Small intestine (tissue), 7 donors: Measurements from ENCODE around the gene PLEKHA4. TPM values are rescaled to one million over a fixed set of nuclear protein-coding genes. Genes with fewer than 3 reads are reported as not detected.
"Not testable (repeated sequence)": the region's sequence is repeated elsewhere in the genome, so short reads cannot be mapped to it uniquely, and the experiment has no call there.

Experiments
- DNase-seq, 2 donors: peaks; one replicate each; pipeline versions ENCODE4 v3.0.0 to v3.0.0-alpha.2; 2013
- FAIRE-seq: peaks from 2 replicates; lab custom pipeline; 2012; peaks lifted over from hg19 to GRCh38; lab: Jason Lieb, UNC
- H3K27ac ChIP-seq, 3 donors: one replicate each; pipeline ENCODE4 v1.5.1; 2013; ENCODE audit warnings: low read length in 2 of 3, mild to moderate bottlenecking in 2 of 3, control low read depth in 1 of 3, inconsistent platforms in 1 of 3, low read depth in 1 of 3, moderate library complexity in 1 of 3
- H3K27me3 ChIP-seq, 3 donors: one replicate each; pipeline ENCODE4 v1.6.1; 2013; ENCODE audit warnings: low read length in 3 of 3, inconsistent platforms in 1 of 3; ENCODE audit not compliant: control insufficient read depth in 3 of 3, insufficient read depth in 3 of 3
- H3K36me3 ChIP-seq, 3 donors: one replicate each; pipeline ENCODE4 v1.6.1; 2013; ENCODE audit warnings: low read length in 3 of 3, inconsistent platforms in 1 of 3, low read depth in 1 of 3, mild to moderate bottlenecking in 1 of 3, moderate library complexity in 1 of 3; ENCODE audit not compliant: control insufficient read depth in 3 of 3, insufficient read depth in 2 of 3
- H3K4me1 ChIP-seq, 3 donors: one replicate each; pipeline ENCODE4 v1.6.1; 2013; ENCODE audit warnings: low read length in 2 of 3, inconsistent platforms in 1 of 3, low read depth in 1 of 3, mild to moderate bottlenecking in 1 of 3, moderate library complexity in 1 of 3; ENCODE audit not compliant: control insufficient read depth in 3 of 3, insufficient read depth in 2 of 3
- H3K4me3 ChIP-seq, 3 donors: one replicate each; pipeline ENCODE4 v1.5.1; 2013; ENCODE audit warnings: low read length in 3 of 3, control low read depth in 1 of 3, inconsistent platforms in 1 of 3, low read depth in 1 of 3, mild to moderate bottlenecking in 1 of 3, moderate library complexity in 1 of 3
- H3K9me3 ChIP-seq, 2 donors: one replicate each; pipeline ENCODE4 v1.6.1; 2013; ENCODE audit warnings: low read depth in 1 of 2, low read length in 1 of 2; ENCODE audit not compliant: control insufficient read depth in 2 of 2, insufficient read depth in 1 of 2
- WGBS, 3 donors: extraction: QIAGEN DNeasy Blood & Tissue Kit; methylation state at CpG; one replicate each; pipeline ENCODE4 v1.1.7; 2013; 5-methylcytosine and 5-hydroxymethylcytosine counted together
- polyA plus RNA-seq, 4 donors: library from polyadenylated mRNA; stranded (reverse) in 3 of 4; unstranded in 1 of 4; fragments of 200-250 nt in 3 of 4; fragments of 120-200 nt in 1 of 4; gene quantifications; one replicate each; pipeline versions ENCODE4 v1.2.1 to v1.2.3, GENCODE V29; 2013
- donor health status: healthy with polysubstance abuse.
- donor health status: control.
- donor health status: control.
- donor health status: Bipolar disorder and iron deficiency.
- donor health status: healthy.

Gene PLEKHA4
- polyA plus RNA-seq, 4 donors, result 4.0 to 20.3 (median 12.8) TPM

DNA sequence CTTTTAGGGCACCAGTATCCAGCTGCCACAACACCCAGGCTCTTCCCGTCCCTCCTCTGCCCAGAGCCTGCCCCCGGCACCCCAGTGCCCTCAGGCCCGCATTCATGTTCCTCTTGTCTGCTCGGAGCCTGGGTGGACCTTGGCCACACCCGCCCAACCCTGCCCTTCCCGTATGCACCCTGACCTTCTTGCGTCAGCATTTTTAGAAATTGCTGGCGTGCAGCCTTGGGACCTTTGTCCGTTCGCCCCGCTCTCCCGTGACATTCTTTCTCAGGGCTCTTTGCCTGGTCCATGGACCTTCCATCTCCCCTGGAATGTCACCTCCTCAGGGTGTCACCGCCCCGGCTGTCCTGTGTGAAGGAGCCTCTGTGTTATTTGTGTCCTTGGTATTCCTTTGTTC lies 39.3 kb upstream of the PLEKHA4 start:
- Histone ChIP-seq H3K4me3 (no peak overlapping the region), H3K9me3 (peaks cover 0 to 6% of the 10 kb centered on the region in 2 donors), H3K4me1 (peaks cover 0 to 18% (median 0%) of the 10 kb centered on the region in 3 donors), H3K27me3 (no peaks in the 10 kb centered on the region), H3K36me3 (peaks cover 22 to 91% (median 22%) of the 10 kb centered on the region in 3 donors), H3K27ac (peak overlapping the region; percentile 73 to 86 (median 76))
- DNase-seq, result peak; percentile 94 to 96
- no peak for FAIRE-seq
- 22 to 60% (median 29%) methylated on average over 14 of the region's 14 CpGs for WGBS, 3 donors

DNA sequence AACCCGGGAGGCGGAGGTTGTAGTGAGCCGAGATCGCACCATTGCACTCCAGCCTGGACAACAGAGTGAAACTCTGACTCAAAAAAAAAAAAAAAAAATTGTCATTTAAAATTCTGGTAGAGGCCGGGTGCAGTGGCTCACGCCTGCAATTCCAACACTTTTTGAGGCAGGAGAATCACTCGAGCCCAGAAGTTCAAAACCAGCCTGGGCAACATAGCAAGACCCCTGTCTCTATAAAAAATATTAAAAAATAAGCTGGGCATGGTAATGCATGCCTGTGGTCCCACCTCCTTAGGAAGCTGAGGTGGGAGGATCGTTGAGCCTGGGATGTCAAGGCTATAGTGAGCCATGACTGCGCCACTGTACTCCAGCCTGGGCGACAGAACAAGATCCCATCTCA lies 37.9 kb upstream of the PLEKHA4 start:
- FAIRE-seq (no peak), DNase-seq (no peak)
- 96% methylated on average over 10 of the region's 10 CpGs for WGBS, 3 donors
- Histone ChIP-seq H3K27me3 (no peaks in the 10 kb centered on the region), H3K4me3 (no peak overlapping the region), H3K27ac (peak overlapping the region in 2 of 3 donors; percentile 22 to 72), H3K4me1 (peaks cover 0 to 24% (median 3%) of the 10 kb centered on the region in 3 donors), H3K36me3 (peaks cover 19 to 90% (median 22%) of the 10 kb centered on the region in 3 donors), H3K9me3 (peaks cover 0 to 6% of the 10 kb centered on the region in 2 donors)

DNA sequence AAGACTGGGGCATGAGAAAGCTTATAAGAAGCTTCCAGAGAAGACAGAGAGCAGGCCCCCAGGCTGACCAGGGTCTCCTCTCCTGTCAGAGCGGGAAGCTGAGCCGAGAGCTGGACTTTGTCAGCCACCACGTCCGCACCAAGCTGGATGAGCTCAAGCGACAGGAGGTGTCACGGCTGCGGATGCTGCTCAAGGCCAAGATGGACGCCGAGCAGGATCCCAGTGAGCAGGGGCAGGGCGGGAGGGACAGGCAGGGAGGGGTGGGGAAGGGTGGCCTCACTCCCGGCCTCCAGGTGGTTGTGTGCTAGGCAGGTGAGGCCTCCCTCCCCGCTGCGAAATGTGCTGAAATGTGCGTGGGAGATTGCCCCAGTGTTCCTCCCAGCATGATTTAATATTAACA lies 37.2 kb upstream of the PLEKHA4 start:
- Histone ChIP-seq H3K27me3 (no peaks in the 10 kb centered on the region), H3K4me3 (no peak overlapping the region), H3K4me1 (peaks cover 0 to 24% (median 3%) of the 10 kb centered on the region in 3 donors), H3K9me3 (peaks cover 0 to 6% of the 10 kb centered on the region in 2 donors), H3K27ac (no peak overlapping the region), H3K36me3 (peaks cover 14 to 84% (median 17%) of the 10 kb centered on the region in 3 donors)
- DNase-seq, result no peak
- WGBS, 3 donors, result 91 to 96% (median 92%) methylated on average over 14 of the region's 14 CpGs
- FAIRE-seq, result no peak

DNA sequence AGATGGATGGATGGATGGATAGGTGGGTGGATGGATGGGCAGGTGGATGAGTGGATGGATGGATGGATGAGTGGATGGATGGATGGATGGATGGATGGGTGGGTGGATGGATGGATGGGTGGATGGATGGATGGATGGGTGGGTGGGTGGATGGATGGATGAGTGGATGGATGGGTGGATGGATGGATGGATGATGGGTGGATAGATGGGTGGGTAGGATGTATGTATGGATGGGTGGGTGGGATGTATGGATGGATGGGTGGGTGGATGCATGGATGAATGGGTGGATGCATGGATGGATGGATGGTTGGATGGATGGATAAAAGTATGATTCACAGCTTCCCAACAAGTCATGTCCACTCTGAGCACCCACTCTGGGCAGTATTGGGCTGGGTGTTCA lies 35.4 kb upstream of the PLEKHA4 start:
- not testable (repeated sequence) for FAIRE-seq, H3K27me3 ChIP-seq, DNase-seq, H3K27ac ChIP-seq, H3K4me3 ChIP-seq, H3K9me3 ChIP-seq
- Histone ChIP-seq H3K36me3 (peaks cover 9 to 65% (median 10%) of the 10 kb centered on the region in 3 donors), H3K4me1 (peaks cover 0 to 23% (median 5%) of the 10 kb centered on the region in 3 donors)

DNA sequence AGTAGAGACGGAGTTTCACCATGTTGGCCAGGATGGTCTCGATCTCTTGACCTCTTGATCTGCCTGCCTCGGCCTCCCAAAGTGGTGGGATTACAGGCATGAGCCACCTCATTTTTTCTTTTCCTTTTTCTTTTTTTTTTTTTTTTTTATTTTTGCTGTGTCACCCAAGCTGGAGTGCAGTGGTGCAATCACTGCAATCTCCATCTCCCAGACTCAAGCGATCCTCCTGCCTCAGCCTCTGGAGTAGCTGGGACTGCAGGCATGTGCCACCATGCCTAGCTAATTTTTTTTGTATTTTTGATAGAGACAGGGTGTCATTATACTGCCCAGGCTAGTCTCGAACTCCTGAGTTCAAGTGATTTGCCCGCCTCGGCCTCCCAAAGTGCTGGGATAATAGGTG lies 33.9 kb upstream of the PLEKHA4 start:
- Histone ChIP-seq H3K36me3 (peaks cover 6 to 51% (median 10%) of the 10 kb centered on the region in 3 donors), H3K4me1 (peaks cover 0 to 10% (median 5%) of the 10 kb centered on the region in 3 donors)
- not testable (repeated sequence) for H3K4me3 ChIP-seq, H3K27me3 ChIP-seq, H3K9me3 ChIP-seq, DNase-seq, H3K27ac ChIP-seq, FAIRE-seq
- WGBS, 3 donors, result 96 to 98% (median 97%) methylated on average over 7 of the region's 7 CpGs

DNA sequence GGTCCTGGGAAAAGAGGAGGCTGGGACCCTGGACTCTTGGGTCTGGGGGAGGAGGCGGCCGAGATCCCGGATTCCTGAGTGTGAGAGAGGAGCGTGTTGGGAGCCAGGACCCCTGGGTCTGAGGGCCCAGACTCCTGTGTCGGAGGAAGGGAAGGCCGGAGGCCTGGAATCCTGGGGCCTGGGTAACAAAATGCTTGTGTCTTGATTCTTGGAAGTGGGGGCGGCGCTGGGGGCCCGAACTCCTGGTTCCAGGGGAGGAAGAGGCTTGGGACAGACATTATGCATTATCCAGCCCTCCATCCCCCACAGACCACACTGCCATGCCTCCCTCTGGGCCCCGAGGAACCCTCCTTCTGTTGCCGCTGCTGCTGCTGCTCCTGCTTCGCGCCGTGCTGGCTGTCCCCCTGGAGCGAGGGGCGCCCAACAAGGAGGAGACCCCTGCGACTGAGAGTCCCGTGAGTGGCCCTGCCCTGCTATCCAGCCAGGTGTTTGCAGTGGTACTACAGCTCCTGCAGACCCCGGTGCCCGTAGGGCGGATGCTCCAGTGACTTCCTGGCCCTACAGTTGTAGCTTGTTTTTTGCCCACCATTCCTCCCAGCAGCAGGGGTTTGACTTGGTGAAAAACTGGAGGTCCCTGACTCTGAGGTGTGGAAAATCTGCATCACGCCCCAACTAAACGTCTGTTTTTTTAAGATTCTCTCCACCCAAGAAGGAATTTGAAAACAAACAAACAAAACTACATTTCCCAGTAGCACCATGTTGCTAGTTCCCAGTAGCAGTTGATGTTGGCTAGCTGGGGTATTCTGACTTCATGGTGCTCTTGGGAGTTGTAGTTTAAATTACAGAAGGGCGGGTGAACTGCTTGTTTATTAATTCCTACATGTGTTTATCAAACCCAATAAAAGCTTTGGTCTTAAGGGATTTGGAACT lies 32.3 kb upstream of the PLEKHA4 start:
- Histone ChIP-seq H3K4me3 (peak overlapping the region; percentile 73 to 99 (median 90)), H3K36me3 (peaks cover 4 to 37% (median 10%) of the 10 kb centered on the region in 3 donors), H3K9me3 (no peaks in the 10 kb centered on the region), H3K27ac (peak overlapping the region; percentile 74 to 90 (median 85)), H3K4me1 (peaks cover 0 to 15% (median 5%) of the 10 kb centered on the region in 3 donors), H3K27me3 (peaks cover 0 to 4% (median 0%) of the 10 kb centered on the region in 3 donors)
- DNase-seq, result peak; percentile 48 to 58
- whole genome bisulfite sequencing, 3 donors, result 6 to 13% (median 10%) methylated on average over 19 to 24 of the region's 24 CpGs
- no peak for FAIRE-seq

DNA sequence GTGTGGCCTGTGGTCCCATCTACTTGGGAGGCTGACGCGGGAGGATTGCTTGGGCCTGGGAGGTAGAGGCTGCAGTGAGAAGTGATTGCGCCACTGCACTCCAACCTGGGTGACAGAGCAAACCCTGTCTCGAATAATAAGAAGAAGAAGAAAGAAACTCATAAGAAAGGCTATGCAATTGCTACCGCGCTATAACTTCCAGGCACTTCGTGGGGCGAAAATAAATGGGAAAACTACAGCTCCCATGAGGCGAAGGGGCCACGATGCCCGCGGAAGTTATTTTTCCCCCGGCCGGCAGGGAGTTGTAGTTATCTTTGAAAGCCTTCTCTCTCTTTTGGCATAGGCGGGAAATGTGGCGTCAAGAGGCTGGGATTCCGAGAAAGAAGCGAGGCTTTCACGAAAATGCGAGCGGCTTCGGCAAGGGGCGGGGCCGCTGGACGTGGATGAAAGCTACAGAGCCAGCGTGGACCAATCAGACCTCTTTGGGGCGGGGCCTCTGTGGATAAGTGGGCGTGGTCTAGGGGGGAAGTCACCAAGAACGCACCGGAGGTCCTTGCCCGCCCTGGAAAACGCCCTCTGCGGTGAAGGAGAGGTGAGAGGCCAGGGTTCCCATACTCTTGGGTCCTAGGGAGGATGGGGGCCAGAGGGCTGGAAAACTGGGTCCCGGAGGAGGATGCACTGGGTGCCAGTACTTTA lies 31.5 kb upstream of the PLEKHA4 start, which contains the start of gene NUCB1:
TSS of gene NUCB1 (plus strand) at position 532 of the 696 bp plus-strand sequence. CDS start 485 bp downstream, outside the sequence.
- Histone ChIP-seq H3K4me3 (peak within 1 kb of the TSS; percentile 73 to 99 (median 90)), H3K4me1 (peaks cover 0 to 19% (median 5%) of the 10 kb centered on the region in 3 donors), H3K9me3 (no peaks in the 10 kb centered on the region), H3K27ac (peak within 1 kb of the TSS; percentile 74 to 90 (median 85)), H3K27me3 (peaks cover 0 to 12% (median 2%) of the 10 kb centered on the region in 3 donors), H3K36me3 (peaks cover 4 to 29% (median 5%) of the 10 kb centered on the region in 3 donors)
- DNase-seq, result peak; percentile 100
- 7 to 8% (median 7%) methylated on average over 31 to 34 of the region's 34 CpGs for WGBS, 3 donors
- FAIRE-seq, result peak; percentile 80

DNA sequence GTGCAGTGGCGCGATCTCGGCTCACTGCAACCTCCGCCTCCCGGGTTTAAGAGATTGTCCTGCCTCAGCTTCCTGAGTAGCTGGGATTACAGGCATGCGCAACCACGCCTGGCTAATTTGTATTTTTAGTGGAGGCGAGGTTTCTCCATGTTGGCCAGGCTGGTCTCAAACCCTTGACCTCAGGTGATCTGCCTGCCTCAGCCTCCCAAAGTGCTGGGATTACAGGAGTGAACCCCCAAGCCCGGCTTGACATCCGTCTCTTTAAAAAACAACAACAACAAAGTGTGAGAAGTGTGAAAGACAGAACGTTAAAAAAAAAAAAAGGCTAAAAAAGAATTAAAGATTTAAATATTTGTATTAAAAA lies 31.0 kb upstream of the PLEKHA4 start:
- H3K9me3 ChIP-seq, DNase-seq, FAIRE-seq: not testable (repeated sequence)
- Histone ChIP-seq H3K4me1 (peaks cover 0 to 19% (median 5%) of the 10 kb centered on the region in 3 donors), H3K27ac (peak overlapping the region in 2 of 3 donors; percentile 74 to 90), H3K36me3 (peaks cover 2 to 23% (median 4%) of the 10 kb centered on the region in 3 donors), H3K27me3 (peaks cover 0 to 13% (median 2%) of the 10 kb centered on the region in 3 donors), H3K4me3 (peak overlapping the region in 2 of 3 donors; percentile 90 to 99)
- 83 to 86% (median 84%) methylated on average over 11 of the region's 11 CpGs for WGBS, 3 donors
